ENCODE data around the gene MCTP2.

DNA sequence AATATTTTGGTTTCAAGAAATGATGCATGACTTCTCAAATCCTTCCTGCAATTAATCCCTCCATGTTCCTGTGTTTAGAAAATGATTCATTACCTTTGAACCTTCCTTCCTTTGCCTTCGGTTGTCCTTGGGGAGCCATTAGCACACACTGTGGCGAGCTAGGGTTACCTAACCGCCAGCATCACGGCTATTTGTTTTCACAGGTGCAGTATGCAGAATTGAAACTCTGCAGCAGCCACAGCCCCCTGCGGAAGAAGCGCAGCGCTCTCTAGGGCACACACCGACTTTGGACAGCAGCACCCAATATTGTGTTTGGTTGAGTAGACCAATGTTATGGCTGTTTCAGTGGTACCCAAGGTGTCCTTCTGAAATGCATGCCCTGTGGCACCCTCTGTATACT is 247.4 kb downstream of the MCTP2 start:
- TF ChIP-seq, protein P1, sequence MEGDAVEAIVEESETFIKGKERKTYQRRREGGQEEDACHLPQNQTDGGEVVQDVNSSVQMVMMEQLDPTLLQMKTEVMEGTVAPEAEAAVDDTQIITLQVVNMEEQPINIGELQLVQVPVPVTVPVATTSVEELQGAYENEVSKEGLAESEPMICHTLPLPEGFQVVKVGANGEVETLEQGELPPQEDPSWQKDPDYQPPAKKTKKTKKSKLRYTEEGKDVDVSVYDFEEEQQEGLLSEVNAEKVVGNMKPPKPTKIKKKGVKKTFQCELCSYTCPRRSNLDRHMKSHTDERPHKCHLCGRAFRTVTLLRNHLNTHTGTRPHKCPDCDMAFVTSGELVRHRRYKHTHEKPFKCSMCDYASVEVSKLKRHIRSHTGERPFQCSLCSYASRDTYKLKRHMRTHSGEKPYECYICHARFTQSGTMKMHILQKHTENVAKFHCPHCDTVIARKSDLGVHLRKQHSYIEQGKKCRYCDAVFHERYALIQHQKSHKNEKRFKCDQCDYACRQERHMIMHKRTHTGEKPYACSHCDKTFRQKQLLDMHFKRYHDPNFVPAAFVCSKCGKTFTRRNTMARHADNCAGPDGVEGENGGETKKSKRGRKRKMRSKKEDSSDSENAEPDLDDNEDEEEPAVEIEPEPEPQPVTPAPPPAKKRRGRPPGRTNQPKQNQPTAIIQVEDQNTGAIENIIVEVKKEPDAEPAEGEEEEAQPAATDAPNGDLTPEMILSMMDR (conservative IDR thresholded peaks at IDR 0.05 in 1 of 2, IDR thresholded peaks at IDR 0.05 in 1 of 2; ENCODE audit: extremely low read depth in 1 of 2, insufficient read depth in 1 of 2, low read depth in 1 of 2, low read length in 2 of 2) = no peak
- no peak for TF ChIP-seq EZH2 (IDR thresholded peaks at IDR 0.05; ENCODE audit: borderline replicate concordance, low read length)

Measured in mammary epithelial cell (primary cell).